ENCODE data around the gene SPRING1.
"Not testable (repeated sequence)": the region's sequence is repeated elsewhere in the genome, so short reads cannot be mapped to it uniquely, and the experiment has no call there.

- TF ChIP-seq CTCF (conservative IDR thresholded peaks at IDR 0.05; ENCODE audit: low read length); EZH2phosphoT487 (IDR thresholded peaks at IDR 0.05; ENCODE audit: borderline replicate concordance): not testable (repeated sequence)
These were observed 16.2 kb upstream of the SPRING1 start for GRCh38 chr12:116754097-116754496.
